CD8-positive, alpha-beta memory T cell (primary cell): ENCODE results near the gene COMMD8. TPM values are rescaled to one million over a fixed set of nuclear protein-coding genes. Genes with fewer than 3 reads are reported as not detected.
"Not testable (repeated sequence)": the region's sequence is repeated elsewhere in the genome, so short reads cannot be mapped to it uniquely, and the experiment has no call there.

ENCODE experiments used
- CTCF ChIA-PET: fragments of 350-600 bp; sonication (Branson Sonifier 250); formaldehyde crosslinking; loops from one replicate; lab custom pipeline; 2021; ENCODE audit warnings: antibody characterized with exemption; lab: Charles Lee
- POLR2A ChIA-PET: fragments of 350-600 bp; sonication (Branson Sonifier 250); formaldehyde crosslinking; loops from one replicate; lab custom pipeline; 2021; ENCODE audit warnings: antibody characterized with exemption; lab: Charles Lee
- DNase-seq, 5 donors: peaks; one replicate each; pipeline versions ENCODE4 v3.0.0 to v3.0.0-alpha.2; 2020 to 2022; ENCODE audit warnings: mixed read lengths in 1 of 5
- H3K27ac ChIP-seq: one replicate; pipeline ENCODE4 v1.7.0; 2013; ENCODE audit warnings: low read depth, mild to moderate bottlenecking, low read length, moderate library complexity
- H3K27me3 ChIP-seq: 2 replicates; pipeline ENCODE4 v1.7.0; 2013; ENCODE audit warnings: low read length, mild to moderate bottlenecking; ENCODE audit not compliant: insufficient read depth, poor library complexity, severe bottlenecking
- H3K36me3 ChIP-seq: 2 replicates; pipeline ENCODE4 v1.7.0; 2013; ENCODE audit warnings: mild to moderate bottlenecking, low read length, moderate library complexity; ENCODE audit not compliant: insufficient read depth
- H3K4me1 ChIP-seq: 2 replicates; pipeline ENCODE4 v1.7.0; 2013; ENCODE audit warnings: mild to moderate bottlenecking, low read length, moderate library complexity; ENCODE audit not compliant: insufficient read depth
- H3K4me3 ChIP-seq: 2 replicates; pipeline ENCODE4 v1.7.0; 2013; ENCODE audit warnings: mild to moderate bottlenecking, low read length
- H3K9me3 ChIP-seq: 2 replicates; pipeline ENCODE4 v1.7.0; 2013; ENCODE audit warnings: mild to moderate bottlenecking, low read length
- H3K27ac Mint-ChIP-seq, 8 donors: one replicate each; pipeline ENCODE4 v1.8.0; 2020 to 2021; ENCODE audit warnings: mixed read lengths in 8 of 8, mild to moderate bottlenecking in 6 of 8, inconsistent platforms in 3 of 8, moderate library complexity in 3 of 8
- H3K27me3 Mint-ChIP-seq, 2 donors: one replicate each; pipeline ENCODE4 v1.8.0; 2020 to 2021; ENCODE audit warnings: mixed read lengths in 2 of 2, mild to moderate bottlenecking in 1 of 2, moderate library complexity in 1 of 2
- H3K36me3 Mint-ChIP-seq, 3 donors: one replicate each; pipeline ENCODE4 v1.8.0; 2020 to 2021; ENCODE audit warnings: mixed read lengths in 3 of 3, inconsistent platforms in 1 of 3, mild to moderate bottlenecking in 1 of 3
- H3K4me1 Mint-ChIP-seq, 3 donors: one replicate each; pipeline ENCODE4 v1.8.0; 2020 to 2021; ENCODE audit warnings: mixed read lengths in 3 of 3, inconsistent platforms in 1 of 3, mild to moderate bottlenecking in 1 of 3
- H3K4me3 Mint-ChIP-seq, 7 donors: one replicate each; pipeline ENCODE4 v1.8.0; 2020 to 2021; ENCODE audit warnings: mixed read lengths in 7 of 7, mild to moderate bottlenecking in 6 of 7, moderate library complexity in 4 of 7, inconsistent platforms in 2 of 7
- H3K9me3 Mint-ChIP-seq, 5 donors: one replicate each; pipeline ENCODE4 v1.8.0; 2020 to 2022; ENCODE audit warnings: mixed read lengths in 5 of 5, mild to moderate bottlenecking in 3 of 5, moderate library complexity in 2 of 5, inconsistent platforms in 1 of 5
- polyA plus RNA-seq: library from polyadenylated mRNA; unstranded; fragments of 300-500 nt; fragmentation: Illumina TruSeq; gene quantifications from one replicate; pipeline ENCODE4 v1.2.3, GENCODE V29; 2021
- total RNA-seq, 2 experiments: library from RNA; stranded (reverse); gene quantifications; one replicate each; pipeline ENCODE4 v1.2.3, GENCODE V29; 2021

The COMMD8 gene
- total and polyA plus RNA-seq, 3 experiments from 2014 or later = 29.0 to 55.0 (median 33.6) TPM

- Mint-ChIP-seq H3K4me1 (peaks cover 16 to 38% (median 34%) of the 10 kb centered on the region in 3 donors), H3K4me3 (no peak overlapping the region), H3K27ac (peak overlapping the region in 3 of 8 donors; percentile 8 to 61 (median 17)), H3K36me3 (peaks cover 0 to 5% (median 1%) of the 10 kb centered on the region in 3 donors), H3K9me3 (no peaks in the 10 kb centered on the region), H3K27me3 (no peaks in the 10 kb centered on the region)
- H3K9me3 ChIP-seq = no peaks in the 10 kb centered on the region
- DNase-seq = no peak
- H3K36me3 ChIP-seq = no peaks in the 10 kb centered on the region
- H3K4me3 ChIP-seq = no peak overlapping the region
- ChIA-PET CTCF (interaction anchor here (0.9 kb wide), 1 partner anchor 8 kb away, joined by 4 read pairs; the partner anchor contains the start of gene ATP10D), POLR2A (no interaction called here)
- H3K4me1 ChIP-seq = no peaks in the 10 kb centered on the region
- H3K27me3 ChIP-seq = no peaks in the 10 kb centered on the region
- H3K27ac ChIP-seq = no peak overlapping the region
Observed at GRCh38 chr4:47493238-47494123, 30.0 kb upstream of the COMMD8 start.

GRCh38 chr4:47490550-47490949, 27.0 kb upstream of the COMMD8 start:
- Histone ChIP-seq H3K27ac (no peak overlapping the region), H3K27me3 (no peaks in the 10 kb centered on the region), H3K4me3 (no peak overlapping the region), H3K4me1 (peaks cover 8% of the 10 kb centered on the region), H3K36me3 (no peaks in the 10 kb centered on the region), H3K9me3 (no peaks in the 10 kb centered on the region)
- Mint-ChIP-seq H3K27ac (peak overlapping the region in 2 of 8 donors; percentile 2 to 19), H3K27me3 (no peaks in the 10 kb centered on the region), H3K9me3 (no peaks in the 10 kb centered on the region), H3K4me1 (peaks cover 24 to 48% (median 44%) of the 10 kb centered on the region in 3 donors), H3K4me3 (peak overlapping the region in 2 of 7 donors; percentile 22 to 70), H3K36me3 (peaks cover 0 to 5% (median 1%) of the 10 kb centered on the region in 3 donors)
- ChIA-PET CTCF (interaction anchor here (1.0 kb wide), 1 partner anchor 74 kb away, joined by 3 read pairs; no protein-coding TSS in a partner anchor), POLR2A (no interaction called here)
- no peak for DNase-seq

GRCh38 chr4:47488706-47489105, 25.2 kb upstream of the COMMD8 start:
- Histone ChIP-seq H3K27me3 (no peaks in the 10 kb centered on the region), H3K9me3 (no peaks in the 10 kb centered on the region), H3K27ac (no peak overlapping the region), H3K4me1 (peaks cover 18% of the 10 kb centered on the region), H3K4me3 (no peak overlapping the region), H3K36me3 (no peaks in the 10 kb centered on the region)
- Mint-ChIP-seq H3K4me1 (peaks cover 34 to 62% (median 59%) of the 10 kb centered on the region in 3 donors), H3K27me3 (no peaks in the 10 kb centered on the region), H3K9me3 (no peaks in the 10 kb centered on the region), H3K36me3 (peaks cover 0 to 9% (median 5%) of the 10 kb centered on the region in 3 donors), H3K4me3 (peak overlapping the region in 1 of 7 donors; percentile 3), H3K27ac (no peak overlapping the region)
- no peak for DNase-seq
- ChIA-PET CTCF (interaction anchor here (1.8 kb wide), 1 partner anchor 25 kb away, joined by 3 read pairs; the partner anchor contains the start of gene COMMD8), POLR2A (interaction anchor here (0.7 kb wide), 1 partner anchor 50 kb away, joined by 7 read pairs; no protein-coding TSS in a partner anchor)

- H3K27ac ChIP-seq, POLR2A ChIA-PET, H3K27me3 ChIP-seq, H3K27ac Mint-ChIP-seq, H3K4me3 ChIP-seq, DNase-seq, H3K9me3 Mint-ChIP-seq, H3K27me3 Mint-ChIP-seq, H3K36me3 ChIP-seq, H3K9me3 ChIP-seq, H3K36me3 Mint-ChIP-seq, CTCF ChIA-PET: not testable (repeated sequence)
- Mint-ChIP-seq H3K4me1 (peaks cover 37 to 56% (median 54%) of the 10 kb centered on the region in 3 donors), H3K4me3 (peak overlapping the region in 6 of 7 donors; percentile 90 to 99 (median 98))
- H3K4me1 ChIP-seq = peaks cover 18% of the 10 kb centered on the region
Observed at GRCh38 chr4:47486727-47487126, 23.2 kb upstream of the COMMD8 start.

- Mint-ChIP-seq H3K4me3 (peak overlapping the region; percentile 90 to 99 (median 98)), H3K4me1 (peaks cover 35 to 51% (median 50%) of the 10 kb centered on the region in 3 donors), H3K9me3 (no peaks in the 10 kb centered on the region), H3K27me3 (no peaks in the 10 kb centered on the region), H3K27ac (peak overlapping the region in 6 of 8 donors; percentile 47 to 94 (median 80)), H3K36me3 (peaks cover 0 to 9% (median 5%) of the 10 kb centered on the region in 3 donors)
- Histone ChIP-seq H3K4me1 (peaks cover 18% of the 10 kb centered on the region), H3K36me3 (no peaks in the 10 kb centered on the region), H3K4me3 (no peak overlapping the region), H3K27ac (no peak overlapping the region), H3K9me3 (no peaks in the 10 kb centered on the region), H3K27me3 (no peaks in the 10 kb centered on the region)
- no peak for DNase-seq
- ChIA-PET POLR2A (no interaction called here), CTCF (interaction anchor here (0.9 to 1.8 kb wide), 3 partner anchors 23 to 79 kb away, joined by 3 to 11 read pairs (median 7); partner anchors contain the start of gene COMMD8)
Observed at GRCh38 chr4:47486231-47486673, 22.8 kb upstream of the COMMD8 start.

- Histone ChIP-seq H3K36me3 (no peaks in the 10 kb centered on the region), H3K27ac (peak overlapping the region; percentile 67), H3K27me3 (no peaks in the 10 kb centered on the region), H3K9me3 (no peaks in the 10 kb centered on the region), H3K4me3 (peak overlapping the region; percentile 88), H3K4me1 (peaks cover 18% of the 10 kb centered on the region)
- Mint-ChIP-seq H3K27me3 (no peaks in the 10 kb centered on the region), H3K4me1 (peaks cover 35 to 49% (median 46%) of the 10 kb centered on the region in 3 donors), H3K27ac (peak overlapping the region; percentile 87 to 99 (median 96)), H3K9me3 (no peaks in the 10 kb centered on the region), H3K4me3 (peak overlapping the region; percentile 90 to 99 (median 98)), H3K36me3 (peaks cover 0 to 9% (median 5%) of the 10 kb centered on the region in 3 donors)
- DNase-seq = no peak
- ChIA-PET CTCF (interaction anchor here (0.9 to 1.8 kb wide), 5 partner anchors 8 to 264 kb away, joined by 3 to 11 read pairs (median 4); partner anchors contain the start of gene COMMD8), POLR2A (interaction anchor here (1.5 kb wide), 1 partner anchor 23 kb away, joined by 11 read pairs; the partner anchor contains the start of gene COMMD8)
Observed at GRCh38 chr4:47485768-47486167, 22.3 kb upstream of the COMMD8 start.

GRCh38 chr4:47485047-47485692, 21.7 kb upstream of the COMMD8 start, which contains the start of gene ATP10D:
Gene ATP10D, plus strand, starts transcription at chr4:47485275. Its CDS starts 27,266 bp downstream, at chr4:47512541.
- no peaks in the 10 kb centered on the region for H3K9me3 Mint-ChIP-seq
- ChIA-PET CTCF (interaction anchor here (0.9 to 1.9 kb wide), 10 partner anchors 8 to 263 kb away, joined by 3 to 11 read pairs (median 4); partner anchors contain the start of gene COMMD8), POLR2A (interaction anchor here (1.5 kb wide), 1 partner anchor 22 kb away, joined by 11 read pairs; the partner anchor contains the start of gene COMMD8)
- Histone ChIP-seq H3K4me3 (peak within 1 kb of the TSS; percentile 88), H3K27ac (peak within 1 kb of the TSS; percentile 67), H3K36me3 (no peaks in the 10 kb centered on the region), H3K9me3 (no peaks in the 10 kb centered on the region), H3K4me1 (peaks cover 18% of the 10 kb centered on the region), H3K27me3 (no peaks in the 10 kb centered on the region)
- peak within 1 kb of the TSS; percentile 90 to 99 (median 98) for H3K4me3 Mint-ChIP-seq
- H3K36me3 Mint-ChIP-seq = peaks cover 0 to 9% (median 5%) of the 10 kb centered on the region in 3 donors
- peaks cover 35 to 44% (median 41%) of the 10 kb centered on the region in 3 donors for H3K4me1 Mint-ChIP-seq
- no peaks in the 10 kb centered on the region for H3K27me3 Mint-ChIP-seq
- H3K27ac Mint-ChIP-seq = peak within 1 kb of the TSS; percentile 87 to 99 (median 96)
- DNase-seq = peak; percentile 68 to 83 (median 75)
